ENCODE measurements around the gene NDUFS7.

Gene NDUFS7

GRCh38 chr19:1384478-1385110 is 887 bp downstream of the NDUFS7 start:
- FAIRE-seq (no peak), DNase-seq (ENCODE audit: insufficient read length, low spot score) (no peak)

- no peak for FAIRE-seq
These were observed 2.1 kb downstream of the NDUFS7 start for GRCh38 chr19:1385816-1386215.

GRCh38 chr19:1386945-1387683 is 3.4 kb downstream of the NDUFS7 start:
- FAIRE-seq = no peak

More at GRCh38 chr19:1385816-1386215, 2.1 kb downstream of the NDUFS7 start:
- DNase-seq (ENCODE audit: insufficient read length, low spot score) = no peak

GRCh38 chr19:1387684-1388636 is 4.3 kb downstream of the NDUFS7 start:
- no peak for FAIRE-seq

More at GRCh38 chr19:1386945-1387683, 3.4 kb downstream of the NDUFS7 start:
- no peak for DNase-seq (ENCODE audit: insufficient read length, low spot score)

GRCh38 chr19:1388637-1389026 is 4.9 kb downstream of the NDUFS7 start:
- no peak for FAIRE-seq
- DNase-seq (ENCODE audit: insufficient read length, low spot score) = no peak

More at GRCh38 chr19:1387684-1388636, 4.3 kb downstream of the NDUFS7 start:
- DNase-seq (ENCODE audit: insufficient read length, low spot score) = no peak

GRCh38 chr19:1389033-1389940 is 5.6 kb downstream of the NDUFS7 start:
- DNase-seq (ENCODE audit: insufficient read length, low spot score) (no peak), FAIRE-seq (peak; percentile 94)

GRCh38 chr19:1390890-1391423 is 7.2 kb downstream of the NDUFS7 start:
- FAIRE-seq (no peak), DNase-seq (ENCODE audit: insufficient read length, low spot score) (no peak)

- no peak for DNase-seq (ENCODE audit: insufficient read length, low spot score)
- FAIRE-seq = no peak
These were observed 8.7 kb downstream of the NDUFS7 start for GRCh38 chr19:1392407-1392806.

GRCh38 chr19:1392939-1393530 is 9.3 kb downstream of the NDUFS7 start:
- FAIRE-seq (no peak), DNase-seq (ENCODE audit: insufficient read length, low spot score) (no peak)

GRCh38 chr19:1393841-1394240 is 10.1 kb downstream of the NDUFS7 start:
- FAIRE-seq (no peak), DNase-seq (ENCODE audit: insufficient read length, low spot score) (no peak)

- DNase-seq (ENCODE audit: insufficient read length, low spot score) = no peak
- no peak for FAIRE-seq
These were observed 10.8 kb downstream of the NDUFS7 start for GRCh38 chr19:1394252-1395193.

- no peak for DNase-seq (ENCODE audit: insufficient read length, low spot score)
- FAIRE-seq = no peak
These were observed 11.7 kb downstream of the NDUFS7 start for GRCh38 chr19:1395194-1396018.

- FAIRE-seq = no peak
- no peak for DNase-seq (ENCODE audit: insufficient read length, low spot score)
These were observed 12.5 kb downstream of the NDUFS7 start for GRCh38 chr19:1396019-1396767.

GRCh38 chr19:1396768-1397679 is 13.3 kb downstream of the NDUFS7 start:
- DNase-seq (ENCODE audit: insufficient read length, low spot score) = no peak
- FAIRE-seq = no peak

GRCh38 chr19:1397838-1398237 is 14.1 kb downstream of the NDUFS7 start:
- DNase-seq (ENCODE audit: insufficient read length, low spot score) (no peak), FAIRE-seq (no peak)

- FAIRE-seq (no peak), DNase-seq (ENCODE audit: insufficient read length, low spot score) (no peak)
These were observed 15.4 kb downstream of the NDUFS7 start for GRCh38 chr19:1399079-1399478.

Data from HTR-8/SVneo (cell line).